Left lung (tissue), 10 donors: ENCODE data around the gene LSP1. TPM values are rescaled to one million over a fixed set of nuclear protein-coding genes. Genes with fewer than 3 reads are reported as not detected.
"Not testable (repeated sequence)": the region's sequence is repeated elsewhere in the genome, so short reads cannot be mapped to it uniquely, and the experiment has no call there.

ENCODE experiments used
- ATAC-seq: fragments of 200-7000 bp; cut with Tn5 transposase; one replicate; pipeline ENCODE4 v1.9.1; 2020; ENCODE audit warnings: moderate library complexity
- DNase-seq, 4 donors: peaks; one replicate each; pipeline ENCODE4 v3.0.0-alpha.2; 2013 to 2020
- H3K27ac ChIP-seq, 2 donors: fragments of 200-600 bp; sonication (generic) in 1 of 2; one replicate each; pipeline versions ENCODE4 v1.5.0 to v1.8.0; 2020 to 2021
- H3K27me3 ChIP-seq, 2 donors: fragments of 200-600 bp; sonication (generic) in 1 of 2; one replicate each; pipeline versions ENCODE4 v1.5.0 to v1.8.0; 2020 to 2021
- H3K36me3 ChIP-seq, 2 donors: fragments of 200-600 bp; sonication (generic) in 1 of 2; one replicate each; pipeline versions ENCODE4 v1.5.0 to v1.8.0; 2020 to 2021
- H3K4me1 ChIP-seq, 2 donors: fragments of 200-600 bp; one replicate each; pipeline ENCODE4 v1.8.0; 2021
- H3K4me3 ChIP-seq, 2 donors: fragments of 200-600 bp; sonication (generic) in 1 of 2; one replicate each; pipeline versions ENCODE4 v1.5.0 to v1.8.0; 2020 to 2021; ENCODE audit warnings: mild to moderate bottlenecking in 1 of 2
- H3K9me3 ChIP-seq, 2 donors: fragments of 200-600 bp; sonication (generic) in 1 of 2; one replicate each; pipeline versions ENCODE4 v1.5.0 to v1.8.0; 2020 to 2021
- intact Hi-C, 2 donors: fragments of 100-400 bp; cut with DNase I; formaldehyde crosslinking; loops; one replicate each; pipeline versions ENCODE4 v1.11.2 to v1.14.2; 2022
- microRNA-seq, 2 donors: library from miRNA; unstranded; fragments of <30 nt; microRNA quantifications; one replicate each; pipeline ENCODE4, GENCODE V29; 2019
- polyA plus RNA-seq, 6 donors: library from polyadenylated mRNA; unstranded; fragments of 120-200 nt; gene quantifications; one replicate each; pipeline ENCODE4 v1.2.1, GENCODE V29; 2013; ENCODE audit not compliant: insufficient read length in 6 of 6
- total RNA-seq, 2 donors: library from RNA; stranded (reverse); fragmentation: NEBNext Ultra II Directional; extraction: Animal tissue kit (Norgen Biotek cat#: 25700); gene quantifications; one replicate each; pipeline ENCODE4 v1.2.1, GENCODE V29; 2021
- TF ChIP-seq, protein P1 (sequence below), 2 donors: fragments of 200-600 bp; sonication (generic) in 1 of 2; IDR thresholded peaks; one replicate each; pipeline versions ENCODE4 v1.5.0 to v1.8.0; 2021; ENCODE audit warnings: antibody characterized with exemption in 2 of 2
- donor health status: DM: no; HTN: yes; CAD: no.
- donor health status: DM: no; HTN: no; CAD: no.

Gene LSP1
- total and polyA plus RNA-seq, 8 donors: 5.9 to 76.6 (median 7.5) TPM

DNA sequence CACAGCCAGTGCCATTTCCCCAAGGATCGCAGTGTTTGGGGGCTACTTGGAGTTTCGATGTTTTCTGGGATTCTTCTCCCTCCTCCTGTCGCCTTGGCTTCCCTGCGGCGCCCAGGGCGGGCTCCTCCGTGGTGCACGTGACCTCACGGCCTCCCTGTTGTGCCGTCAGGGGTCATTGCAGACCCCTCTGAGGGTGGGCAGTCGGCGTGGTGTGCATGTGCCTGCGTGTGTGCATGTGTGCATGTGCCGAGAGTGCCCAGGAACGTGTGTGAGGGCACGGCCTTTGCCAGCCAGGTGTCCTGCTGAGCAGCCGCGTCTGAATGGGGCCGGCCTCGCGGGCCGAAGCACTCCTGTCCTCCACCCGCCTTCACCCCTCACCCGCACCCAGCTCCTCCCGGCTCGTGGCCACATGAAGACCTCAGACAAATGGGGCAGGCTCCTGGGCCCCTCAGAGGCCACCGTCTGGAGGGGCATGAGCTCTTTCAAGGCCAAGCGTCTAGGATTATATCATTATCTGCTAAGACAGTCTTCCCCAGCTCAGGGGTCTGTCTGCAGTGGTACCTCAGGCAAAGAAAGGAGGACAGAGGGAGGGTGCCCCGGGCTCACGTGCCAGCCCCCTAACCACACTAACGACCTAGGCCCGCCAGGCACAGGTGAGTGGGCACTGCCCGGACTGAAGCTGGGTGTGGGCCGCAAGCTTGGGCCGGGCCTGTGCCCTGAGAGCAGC is 84.9 kb downstream of the LSP1 start:
- H3K9me3 ChIP-seq: no peaks in the 10 kb centered on the region
- no peak overlapping the region for H3K27ac ChIP-seq
- intact Hi-C loops: no loop called here
- DNase-seq (peak in 2 of 4 donors; percentile 30 to 62), ATAC-seq (no peak)
- TF ChIP-seq, protein P1, sequence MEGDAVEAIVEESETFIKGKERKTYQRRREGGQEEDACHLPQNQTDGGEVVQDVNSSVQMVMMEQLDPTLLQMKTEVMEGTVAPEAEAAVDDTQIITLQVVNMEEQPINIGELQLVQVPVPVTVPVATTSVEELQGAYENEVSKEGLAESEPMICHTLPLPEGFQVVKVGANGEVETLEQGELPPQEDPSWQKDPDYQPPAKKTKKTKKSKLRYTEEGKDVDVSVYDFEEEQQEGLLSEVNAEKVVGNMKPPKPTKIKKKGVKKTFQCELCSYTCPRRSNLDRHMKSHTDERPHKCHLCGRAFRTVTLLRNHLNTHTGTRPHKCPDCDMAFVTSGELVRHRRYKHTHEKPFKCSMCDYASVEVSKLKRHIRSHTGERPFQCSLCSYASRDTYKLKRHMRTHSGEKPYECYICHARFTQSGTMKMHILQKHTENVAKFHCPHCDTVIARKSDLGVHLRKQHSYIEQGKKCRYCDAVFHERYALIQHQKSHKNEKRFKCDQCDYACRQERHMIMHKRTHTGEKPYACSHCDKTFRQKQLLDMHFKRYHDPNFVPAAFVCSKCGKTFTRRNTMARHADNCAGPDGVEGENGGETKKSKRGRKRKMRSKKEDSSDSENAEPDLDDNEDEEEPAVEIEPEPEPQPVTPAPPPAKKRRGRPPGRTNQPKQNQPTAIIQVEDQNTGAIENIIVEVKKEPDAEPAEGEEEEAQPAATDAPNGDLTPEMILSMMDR (IDR thresholded peaks at IDR 0.05): no peak
- peaks cover 4 to 6% of the 10 kb centered on the region in 2 donors for H3K4me1 ChIP-seq
- H3K36me3 ChIP-seq: no peaks in the 10 kb centered on the region
- no peak overlapping the region for H3K4me3 ChIP-seq
- H3K27me3 ChIP-seq: peaks cover 0 to 13% of the 10 kb centered on the region in 2 donors

DNA sequence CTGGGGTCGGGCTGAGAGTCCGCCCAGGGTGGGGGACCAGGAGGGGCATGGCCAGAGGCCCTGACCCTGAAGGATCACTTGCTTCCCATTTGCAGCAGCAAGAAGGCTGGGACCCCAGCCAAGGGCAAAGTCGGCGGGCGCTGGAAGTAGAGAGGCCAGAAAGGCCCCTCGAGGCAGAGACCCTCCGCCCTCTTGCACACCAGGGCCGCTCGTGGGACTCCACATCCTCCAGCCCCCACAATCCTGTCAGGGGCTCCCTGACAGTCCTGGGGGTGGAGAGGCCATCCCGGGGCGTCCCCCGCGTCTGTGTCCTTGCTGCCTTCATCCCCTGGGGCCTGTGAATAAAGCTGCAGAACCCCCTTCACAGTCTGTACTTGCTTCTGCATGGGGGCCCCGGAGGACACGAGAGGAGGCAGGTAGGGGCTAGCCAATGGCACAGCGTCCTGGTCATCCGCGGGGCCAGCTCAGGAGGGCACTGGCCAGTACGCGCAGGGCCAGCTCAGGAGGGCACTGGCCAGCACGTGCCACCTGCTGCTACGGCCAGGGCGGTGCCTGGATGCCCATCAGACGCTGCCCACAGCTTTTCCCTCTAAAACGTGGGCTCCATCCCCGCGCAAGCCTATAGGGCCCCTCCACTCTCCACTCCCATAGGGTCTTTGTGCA is 85.6 kb downstream of the LSP1 start:
- Histone ChIP-seq H3K27ac (no peak overlapping the region), H3K9me3 (no peaks in the 10 kb centered on the region), H3K4me3 (no peak overlapping the region), H3K27me3 (peaks cover 0 to 13% of the 10 kb centered on the region in 2 donors), H3K36me3 (no peaks in the 10 kb centered on the region), H3K4me1 (peaks cover 4 to 6% of the 10 kb centered on the region in 2 donors)
- TF ChIP-seq, protein P1 (IDR thresholded peaks at IDR 0.05): no peak
- intact Hi-C loops: no loop called here
- peak in 2 of 4 donors; percentile 31 to 55 for DNase-seq
- ATAC-seq: no peak

DNA sequence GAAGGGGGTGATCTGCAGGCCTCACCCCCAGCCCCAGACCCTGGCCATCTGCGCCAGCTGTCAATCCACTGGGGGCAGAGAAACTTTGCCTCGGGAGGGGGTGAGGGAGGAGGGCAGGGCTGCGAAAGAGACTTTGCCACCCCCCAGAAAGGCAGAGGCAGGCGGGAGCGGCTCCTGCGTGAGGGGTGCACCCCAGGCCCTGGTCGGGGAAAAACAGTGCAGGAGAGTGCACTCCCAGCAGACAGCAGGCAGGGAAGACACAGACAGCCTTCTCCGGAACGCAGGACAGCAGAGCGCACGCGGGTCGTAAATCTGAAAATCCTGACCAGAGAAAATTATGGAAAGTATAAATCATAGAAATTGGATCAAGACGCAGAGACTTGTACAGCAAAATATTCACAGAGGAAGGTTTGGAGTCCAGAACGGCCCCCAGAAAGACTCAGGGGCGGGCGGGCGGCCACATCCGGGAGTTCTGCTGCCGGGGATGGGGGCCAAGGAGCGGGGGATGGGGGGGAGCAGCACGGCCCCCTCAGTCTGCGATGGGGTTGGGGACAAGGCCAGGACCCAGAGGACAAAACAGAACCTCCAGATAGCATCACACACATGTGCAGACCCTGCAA is 86.2 kb downstream of the LSP1 start:
- DNase-seq (peak in 3 of 4 donors; percentile 30 to 57 (median 34)), ATAC-seq (peak; percentile 26)
- intact Hi-C loops: no loop called here
- Histone ChIP-seq H3K36me3 (no peaks in the 10 kb centered on the region), H3K4me3 (no peak overlapping the region), H3K27me3 (peaks cover 0 to 13% of the 10 kb centered on the region in 2 donors), H3K27ac (no peak overlapping the region), H3K4me1 (peaks cover 4 to 6% of the 10 kb centered on the region in 2 donors), H3K9me3 (no peaks in the 10 kb centered on the region)
- TF ChIP-seq, protein P1 (IDR thresholded peaks at IDR 0.05): no peak

DNA sequence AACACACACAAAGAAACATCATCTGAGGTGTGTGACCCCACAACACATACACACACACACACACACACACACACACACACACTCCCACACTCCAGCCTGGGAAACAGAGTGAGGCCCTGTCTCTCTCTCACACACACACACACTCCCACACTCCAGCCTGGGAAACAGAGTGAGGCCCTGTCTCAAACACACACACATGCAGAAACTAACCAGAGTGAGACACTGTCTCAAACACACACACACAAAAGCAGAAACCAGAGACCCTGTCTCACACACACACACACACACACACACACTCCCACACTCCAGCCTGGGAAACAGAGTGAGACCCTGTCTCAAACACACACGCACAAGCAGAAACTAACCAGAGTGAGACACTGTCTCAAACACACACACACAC is 86.9 kb downstream of the LSP1 start:
- not testable (repeated sequence) for H3K36me3 ChIP-seq, H3K4me1 ChIP-seq, H3K27ac ChIP-seq, H3K9me3 ChIP-seq, H3K4me3 ChIP-seq
- peaks cover 0 to 13% of the 10 kb centered on the region in 2 donors for H3K27me3 ChIP-seq
- DNase-seq (peak in 1 of 4 donors; percentile 6), ATAC-seq (peak; percentile 48)
- intact Hi-C loops: loop anchor here in 1 of 2 donors (5.0 kb wide), 1 partner anchor 42 kb away; no protein-coding TSS in a partner anchor

Small RNA genes lying within 50 kb of the gene (microRNA-seq; reads per million reads assigned to microRNA genes)
- gene MIR4298 (0 reads per million in 2 donors), gene MIR7847 (0 reads per million in 2 donors)

Other genes with a start within 250 kb of the LSP1 start
- not detected for gene KRTAP5-3, start 244.6 kb upstream of the LSP1 start, total RNA-seq
- gene KRTAP5-3, start 244.6 kb upstream of the LSP1 start, polyA plus RNA-seq: not detected
- gene KRTAP5-4, start 230.9 kb upstream of the LSP1 start, total RNA-seq: not detected
- gene KRTAP5-4, start 230.9 kb upstream of the LSP1 start, polyA plus RNA-seq: not detected
- not detected for gene KRTAP5-5, start 223.3 kb upstream of the LSP1 start, total RNA-seq
- gene KRTAP5-5, start 223.3 kb upstream of the LSP1 start, polyA plus RNA-seq: not detected
- gene KRTAP5-6, start 155.9 kb upstream of the LSP1 start, total RNA-seq: not detected
- not detected for gene KRTAP5-6, start 155.9 kb upstream of the LSP1 start, polyA plus RNA-seq
- 10 to 100 TPM in 1 of 2 donors, 1 to 10 TPM in 1; 3.4 to 16.5 TPM for gene IFITM10, start 102.5 kb upstream of the LSP1 start, total RNA-seq
- under 1 TPM in 5 of 6 donors, not detected in 1; 0.07 to 0.24 (median 0.11) TPM for gene IFITM10, start 102.5 kb upstream of the LSP1 start, polyA plus RNA-seq
- gene CTSD, start 89.2 kb upstream of the LSP1 start, total RNA-seq: 1,000 to 10,000 TPM; 1,902 to 2,455 TPM
- 100 to 1,000 TPM; 124 to 171 (median 145) TPM for gene CTSD, start 89.2 kb upstream of the LSP1 start, polyA plus RNA-seq
- gene SYT8, start 18.1 kb upstream of the LSP1 start, total RNA-seq: 1 to 10 TPM; 6.0 to 8.8 TPM
- 1 to 10 TPM in 2 of 6 donors, under 1 TPM in 4; 0.21 to 1.9 (median 0.82) TPM for gene SYT8, start 18.1 kb upstream of the LSP1 start, polyA plus RNA-seq
- gene TNNI2, start 14.1 kb upstream of the LSP1 start, total RNA-seq: 1 to 10 TPM; 3.4 to 8.5 TPM
- gene TNNI2, start 14.1 kb upstream of the LSP1 start, polyA plus RNA-seq: under 1 TPM in 5 of 6 donors, not detected in 1; 0.24 to 0.74 (median 0.32) TPM
- not detected for gene PRR33, start 38.8 kb downstream of the LSP1 start, total RNA-seq
- gene PRR33, start 38.8 kb downstream of the LSP1 start, polyA plus RNA-seq: under 1 TPM; 0.05 to 0.15 (median 0.11) TPM
- 1 to 10 TPM; 2.0 to 3.0 TPM for gene TNNT3, start 66.6 kb downstream of the LSP1 start, total RNA-seq
- 1 to 10 TPM; 1.7 to 4.4 (median 2.5) TPM for gene TNNT3, start 66.6 kb downstream of the LSP1 start, polyA plus RNA-seq
- 10 to 100 TPM; 62.2 to 71.6 TPM for gene MRPL23, start 94.2 kb downstream of the LSP1 start, total RNA-seq
- gene MRPL23, start 94.2 kb downstream of the LSP1 start, polyA plus RNA-seq: 10 to 100 TPM; 35.1 to 64.7 (median 40.6) TPM
- gene H19, start 144.8 kb downstream of the LSP1 start, total RNA-seq: 100 to 1,000 TPM; 119 to 193 TPM
- 1,000 to 10,000 TPM in 1 of 6 donors, 100 to 1,000 TPM in 5; 532 to 1,133 (median 889) TPM for gene H19, start 144.8 kb downstream of the LSP1 start, polyA plus RNA-seq